ENCODE results near the gene KRTAP1-3.
"Not testable (repeated sequence)": the region's sequence is repeated elsewhere in the genome, so short reads cannot be mapped to it uniquely, and the experiment has no call there.

Gene KRTAP1-3

DNA sequence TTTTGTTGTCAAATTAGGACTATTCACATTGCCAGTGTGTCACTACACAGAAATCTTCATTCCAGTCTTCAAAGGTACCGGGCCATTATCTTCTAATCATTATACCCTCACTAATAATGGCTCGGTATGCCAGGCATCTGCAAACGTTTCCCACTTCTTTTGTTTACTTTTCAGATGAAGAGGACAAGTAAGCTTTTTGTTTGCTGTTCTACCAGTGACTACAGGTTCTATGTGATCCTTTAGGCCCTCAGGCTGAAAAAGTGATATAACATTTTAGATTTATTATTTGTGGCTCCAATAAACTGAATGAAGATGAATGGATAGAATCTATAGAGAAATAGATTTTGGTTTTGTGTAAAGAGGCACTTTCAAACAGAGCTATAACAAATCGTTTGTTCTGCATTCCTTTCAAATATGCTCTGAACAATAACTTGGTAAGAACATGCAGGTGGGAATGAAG is 25.3 kb downstream of the KRTAP1-3 start:
- no peak for DNase-seq

DNA sequence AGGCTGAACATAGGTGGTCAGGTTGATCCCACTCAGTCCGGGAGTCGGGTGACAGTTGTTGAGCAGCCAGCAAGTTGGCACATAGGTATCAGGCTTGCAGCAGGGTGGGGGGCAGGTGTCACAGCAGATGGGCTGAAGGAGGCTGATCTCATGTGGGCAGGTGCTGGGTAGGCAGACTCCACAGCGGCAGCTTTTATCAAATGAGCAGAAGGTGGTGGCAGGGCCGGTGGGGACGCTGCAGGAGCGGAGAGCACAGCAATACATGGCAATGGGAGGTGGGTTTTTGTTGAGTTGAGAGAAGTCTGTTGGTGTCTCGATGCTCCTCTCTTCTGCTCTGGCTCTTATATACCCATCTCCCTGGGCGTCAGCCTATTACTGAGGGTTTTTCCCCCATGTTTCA is 25.9 kb downstream of the KRTAP1-3 start, which contains the start of gene KRTAP3-1:
TSS of gene KRTAP3-1 (minus strand) at position 318 of the 400 bp plus-strand sequence. CDS start at position 264, 54 bp downstream.
- peak in 1 of 2 experiments; percentile 64 for DNase-seq

DNA sequence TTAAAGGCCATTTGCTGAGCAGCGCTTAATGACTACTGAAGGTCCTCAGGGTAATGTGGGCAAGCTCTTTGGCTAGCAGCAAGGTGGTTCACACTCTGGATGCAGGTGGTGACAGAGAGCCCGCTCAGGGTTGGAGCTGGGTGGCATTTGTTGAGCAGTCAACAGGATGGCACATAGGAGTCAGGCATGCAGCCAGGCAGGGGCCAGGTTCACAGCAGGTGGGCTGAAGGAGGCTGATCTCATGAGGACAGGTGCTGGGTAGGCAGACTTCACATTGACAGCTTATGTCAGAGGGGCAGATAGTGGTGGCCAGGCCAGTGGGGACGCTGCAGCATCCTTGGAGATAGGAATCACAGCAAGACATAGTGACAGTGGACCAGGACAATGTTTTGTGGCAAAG is 30.3 kb downstream of the KRTAP1-3 start:
- peak in 1 of 2 experiments; percentile 24 for DNase-seq

DNA sequence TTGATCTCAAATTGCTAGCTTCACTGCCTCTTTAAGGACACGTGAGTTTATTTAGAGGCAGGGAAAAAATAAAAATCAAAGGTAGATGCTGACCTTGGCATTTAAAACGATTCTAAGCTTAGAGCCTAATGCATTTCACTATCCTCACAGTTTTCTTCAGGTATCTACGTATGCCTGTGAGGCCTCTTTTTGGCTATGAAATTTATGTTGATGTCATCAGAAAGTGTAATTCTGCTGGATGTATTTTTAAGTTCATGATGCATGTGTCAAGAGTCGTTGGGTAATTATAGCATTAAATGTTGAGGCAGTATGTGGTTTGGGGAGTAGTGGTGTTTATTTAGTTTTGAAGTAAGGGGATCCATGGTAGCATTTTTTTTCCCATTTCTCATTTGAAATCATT is 30.7 kb downstream of the KRTAP1-3 start:
- DNase-seq = no peak

DNA sequence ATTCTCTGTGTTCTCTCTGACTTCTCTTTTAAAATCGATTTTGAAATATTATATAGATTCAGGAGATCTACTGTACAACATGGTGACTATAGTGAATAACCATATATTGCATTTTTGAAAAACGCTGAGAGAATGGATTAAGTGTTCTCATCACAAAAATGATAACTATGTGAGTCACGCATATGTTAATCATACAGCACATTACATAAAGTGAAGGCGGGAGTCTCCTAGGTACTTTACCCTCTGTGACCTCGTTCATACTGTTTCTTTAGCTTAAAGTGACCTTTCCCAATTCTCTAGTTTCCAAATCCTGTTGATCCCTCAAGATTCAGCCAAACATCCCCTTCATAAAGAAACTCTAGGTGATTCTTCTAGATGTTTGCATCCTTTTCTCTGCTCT is 31.9 kb downstream of the KRTAP1-3 start:
- no peak for DNase-seq

DNA sequence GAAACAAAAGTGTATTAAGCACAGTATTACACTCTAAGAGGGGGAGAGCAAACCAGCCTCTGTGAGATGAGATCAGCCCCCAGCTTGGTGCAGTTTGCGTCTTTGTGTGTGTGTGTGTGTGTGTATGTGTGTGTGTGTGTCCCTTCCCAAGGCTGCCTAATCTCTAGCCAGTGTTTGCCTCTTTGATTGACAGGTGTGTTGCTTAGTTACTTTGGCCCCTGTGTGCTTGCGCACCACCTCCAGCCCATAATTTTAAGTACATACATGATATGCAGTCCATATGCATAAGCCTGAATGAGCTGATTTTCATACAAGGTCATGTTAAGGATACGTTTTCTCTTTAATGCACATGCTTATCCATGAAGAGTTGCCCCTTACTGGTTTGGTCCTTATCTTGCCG is 32.9 kb downstream of the KRTAP1-3 start:
- no peak for DNase-seq

DNA sequence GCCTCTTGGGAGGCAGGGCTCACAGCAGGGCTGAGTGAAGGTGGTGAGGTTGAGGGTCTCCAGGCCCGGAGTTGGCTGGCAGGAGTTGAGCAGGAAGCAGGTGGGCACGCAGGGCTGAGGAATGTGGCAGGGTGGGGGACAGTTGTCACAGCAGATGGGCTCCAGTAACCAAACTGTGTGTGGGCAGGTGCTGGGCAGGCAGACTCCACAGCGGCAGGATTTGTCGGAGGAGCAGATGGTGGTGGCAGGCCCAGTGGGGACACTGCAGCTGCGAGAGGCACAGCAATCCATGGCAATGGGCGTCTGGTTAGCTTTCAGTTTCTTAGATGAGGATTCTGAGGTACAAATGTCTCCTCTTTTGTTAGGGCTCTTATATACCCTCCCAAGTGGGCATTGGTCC is 35.1 kb downstream of the KRTAP1-3 start, which contains the start of gene KRTAP3-2:
TSS of gene KRTAP3-2 (minus strand) at position 344 of the 400 bp plus-strand sequence. CDS start at position 291, 53 bp downstream.
- not testable (repeated sequence) for DNase-seq

DNA sequence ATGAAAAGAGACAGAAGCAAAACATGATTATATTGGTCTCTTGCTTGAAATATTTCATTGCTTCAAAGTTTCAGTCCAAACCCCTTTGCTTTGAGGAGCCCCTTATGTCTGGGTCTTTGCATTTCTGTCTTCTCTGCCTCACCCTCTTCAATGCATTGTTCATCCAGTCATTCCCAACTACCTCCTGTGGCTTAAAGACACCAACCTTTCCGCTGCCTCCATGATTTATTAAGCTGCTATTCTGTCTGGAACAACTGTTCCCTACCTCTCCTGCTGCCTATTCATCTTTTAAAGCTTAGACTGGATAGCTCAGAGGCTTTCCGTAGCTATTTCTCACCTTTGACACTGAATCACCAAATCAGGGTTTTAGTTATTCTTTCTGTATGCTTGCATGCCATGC is 37.3 kb downstream of the KRTAP1-3 start:
- no peak for DNase-seq

DNA sequence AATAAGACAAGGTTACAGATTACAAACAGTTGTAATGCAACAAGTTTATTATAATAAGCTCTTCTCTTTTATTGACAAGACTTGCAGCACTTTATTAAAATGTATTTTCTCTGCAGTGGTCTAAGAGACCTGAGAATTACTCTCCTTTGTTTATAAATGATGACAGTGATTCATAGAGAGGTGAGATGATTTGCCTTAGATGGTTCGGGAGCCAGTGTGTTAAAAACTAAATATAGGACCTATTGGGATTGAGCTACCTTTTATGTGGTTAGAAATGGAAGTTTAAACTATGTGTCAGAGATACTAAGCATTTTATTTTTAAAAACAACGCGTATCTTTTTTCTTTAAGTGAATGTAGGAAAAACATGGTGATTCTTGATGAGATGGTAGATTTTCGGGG is 37.8 kb downstream of the KRTAP1-3 start:
- DNase-seq = no peak

DNA sequence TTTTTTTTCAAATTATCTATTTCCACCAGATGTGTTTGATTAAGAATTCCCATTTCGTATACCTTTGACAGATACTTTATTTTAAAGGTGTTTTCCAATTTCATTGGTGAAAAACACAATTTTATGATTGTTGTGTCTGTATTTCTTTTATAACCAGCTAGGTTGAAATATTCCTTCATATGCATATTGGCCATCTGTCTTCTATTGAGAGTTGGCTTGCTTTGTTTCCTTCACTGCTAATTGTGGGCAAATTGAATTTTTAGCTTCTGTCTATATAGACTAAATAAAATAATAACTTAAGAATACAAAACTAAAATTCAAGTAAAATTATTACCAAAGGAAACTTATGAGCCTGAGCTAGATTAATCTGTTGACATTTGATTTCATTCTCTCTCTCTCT is 39.6 kb downstream of the KRTAP1-3 start:
- DNase-seq = no peak

DNA sequence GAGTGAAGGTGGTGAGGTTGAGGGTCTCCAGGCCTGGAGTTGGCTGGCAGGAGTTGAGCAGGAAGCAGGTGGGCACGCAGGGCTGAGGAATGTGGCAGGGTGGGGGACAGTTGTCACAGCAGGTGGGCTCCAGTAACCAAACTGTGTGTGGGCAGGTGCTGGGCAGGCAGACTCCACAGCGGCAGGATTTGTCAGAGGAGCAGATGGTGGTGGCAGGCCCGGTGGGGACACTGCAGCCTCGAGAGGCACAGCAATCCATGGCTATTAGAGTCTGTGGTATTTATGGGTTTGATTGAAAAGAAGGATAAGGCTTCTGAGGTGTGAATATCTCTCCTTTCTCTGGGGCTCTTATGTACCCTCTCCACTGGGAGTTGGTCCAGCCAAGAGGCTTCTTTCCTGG is 40.8 kb downstream of the KRTAP1-3 start, which contains the start of gene KRTAP3-3:
TSS of gene KRTAP3-3 (minus strand) at position 326 of the 400 bp plus-strand sequence. CDS start at position 259, 67 bp downstream.
- DNase-seq = no peak

DNA sequence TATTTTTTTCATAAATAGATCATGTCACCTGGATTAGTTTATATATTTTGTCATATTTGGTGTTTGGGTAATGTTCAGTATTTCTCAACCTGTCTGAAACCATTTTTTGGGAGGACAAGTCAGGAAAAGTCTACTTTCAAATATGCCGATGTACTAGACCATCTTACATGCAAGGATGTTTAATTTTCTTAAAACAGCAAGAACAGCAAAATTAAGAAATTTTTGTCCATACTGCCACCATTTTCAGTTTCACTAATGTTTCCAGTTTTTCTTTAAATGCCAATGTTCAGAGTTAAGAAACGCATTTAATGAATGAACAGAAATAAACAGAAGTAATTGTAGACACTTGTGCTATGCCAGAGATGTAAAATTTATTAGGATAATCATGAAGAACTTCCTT is 41.6 kb downstream of the KRTAP1-3 start:
- no peak for DNase-seq

DNA sequence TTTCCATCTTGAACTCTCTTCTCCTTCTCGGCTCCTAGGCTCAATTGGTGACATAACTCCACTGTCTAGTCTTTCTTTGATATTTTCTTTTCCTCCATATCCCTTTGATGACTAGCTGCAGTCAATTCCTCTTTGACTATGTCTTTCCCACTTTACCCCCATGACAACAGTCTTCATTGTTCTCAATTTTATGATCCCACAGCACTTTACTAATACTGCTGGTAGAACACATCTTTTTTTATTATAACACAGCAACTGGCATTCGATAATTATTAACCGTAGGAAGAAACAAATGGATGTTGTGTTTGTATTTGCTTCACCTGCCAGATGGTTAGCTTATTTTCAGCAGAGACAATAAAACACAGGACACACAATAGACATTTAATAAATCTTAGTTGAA is 42.0 kb downstream of the KRTAP1-3 start:
- no peak for DNase-seq

DNA sequence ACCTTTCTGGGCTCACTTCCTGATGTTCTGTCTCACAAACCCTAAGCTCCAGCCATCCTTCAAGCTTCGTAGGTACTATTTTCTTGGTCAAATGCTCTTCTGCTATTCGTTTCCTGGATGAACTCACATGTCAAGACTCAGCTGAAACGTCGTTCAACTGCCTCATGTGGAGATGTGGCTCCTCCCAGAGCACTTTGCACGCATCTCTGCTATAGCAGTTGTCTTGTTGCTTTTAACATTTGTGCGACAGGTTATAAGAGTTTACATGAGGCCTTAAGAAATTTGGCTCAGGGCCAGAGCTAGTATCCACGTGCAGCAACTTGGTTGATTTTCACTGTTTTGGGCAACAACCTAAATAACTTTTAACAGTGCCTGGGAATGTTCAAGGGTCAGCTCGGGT is 47.8 kb downstream of the KRTAP1-3 start:
- no peak for DNase-seq

DNA sequence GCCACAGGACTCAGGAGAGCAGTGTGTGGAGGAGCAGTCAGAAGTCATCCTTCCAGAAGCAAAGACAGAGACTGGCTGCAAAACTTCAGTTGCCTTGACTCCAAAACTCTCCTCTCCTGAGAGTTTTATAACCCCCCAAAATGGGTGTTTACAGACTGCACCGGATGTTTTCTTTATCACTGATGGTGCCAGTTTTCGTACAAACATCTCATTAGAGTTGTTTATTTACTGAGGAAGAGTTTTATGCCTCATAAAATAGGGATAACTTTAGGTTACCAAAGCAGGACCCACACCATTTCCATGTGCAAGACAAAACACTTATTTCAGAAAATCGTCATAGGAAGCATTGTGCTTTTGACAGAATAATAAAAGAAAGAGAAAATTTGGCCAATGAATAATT is 50.4 kb downstream of the KRTAP1-3 start, which contains the start of gene KRT40:
TSS of gene KRT40 (minus strand) at position 101 of the 400 bp plus-strand sequence. CDS start at position 48, 53 bp downstream.
- DNase-seq = no peak

All from SHP77 (cell line).